ENCODE measurements around the gene C12orf57. TPM values are rescaled to one million over a fixed set of nuclear protein-coding genes. Genes with fewer than 3 reads are reported as not detected.

Gene C12orf57
- total and polyA plus RNA-seq, 2 of the 13 experiments (the other 11 are each of a cell fraction or from before 2014, with no cell fraction given): 84.0 to 287 TPM

- TF ChIP-seq ZFP82 (CRISPR knock-in tag; IDR thresholded peaks at IDR 0.05; ENCODE audit: borderline replicate concordance) (peak; percentile 37; the same call in 1 of the 2 replicates), ZNF878 (CRISPR knock-in tag; IDR thresholded peaks at IDR 0.05) (peak; percentile 68; the same call in 1 of the 2 replicates), SRY (CRISPR knock-in tag; IDR thresholded peaks at IDR 0.05) (peak; percentile 30; the same call in 1 of the 2 replicates), ZNF460 (CRISPR knock-in tag; IDR thresholded peaks at IDR 0.05; ENCODE audit: borderline replicate concordance) (0 out of 2 replicates have a peak, but pooled peaks have one; percentile 20), ZKSCAN8 (CRISPR knock-in tag; IDR thresholded peaks at IDR 0.05; ENCODE audit: borderline replicate concordance) (peak; percentile 92), LBX2 (CRISPR knock-in tag; IDR thresholded peaks at IDR 0.05; ENCODE audit: borderline replicate concordance) (no peak), HOMEZ (CRISPR knock-in tag; IDR thresholded peaks at IDR 0.05; ENCODE audit: low read depth) (peak; percentile 37; the same call in 1 of the 2 replicates), MTF2 (CRISPR knock-in tag; IDR thresholded peaks at IDR 0.05; ENCODE audit: borderline replicate concordance) (no peak), NCOR1 (IDR thresholded peaks at IDR 0.05; ENCODE audit: borderline replicate concordance, low read length) (no peak), ZNF34 (CRISPR knock-in tag; IDR thresholded peaks at IDR 0.05; ENCODE audit: borderline replicate concordance) (no peak; the same call in 1 of the 2 replicates), MYPOP (CRISPR knock-in tag; IDR thresholded peaks at IDR 0.05) (peak; percentile 79), ZNF441 (CRISPR knock-in tag; IDR thresholded peaks at IDR 0.05; ENCODE audit: borderline replicate concordance) (no peak), CBX5 (CRISPR knock-in tag; IDR thresholded peaks at IDR 0.05; ENCODE audit: borderline replicate concordance) (peak; percentile 59; the same call in 1 of the 2 replicates), FIP1L1 (IDR thresholded peaks at IDR 0.05; ENCODE audit: borderline replicate concordance, insufficient read depth, low read depth, low read length) (no peak), RBAK (CRISPR knock-in tag; IDR thresholded peaks at IDR 0.05) (no peak), IRF9 (CRISPR knock-in tag; IDR thresholded peaks at IDR 0.05; ENCODE audit: borderline replicate concordance) (no peak), SAFB2 (CRISPR knock-in tag; IDR thresholded peaks at IDR 0.05; ENCODE audit: borderline replicate concordance, low read depth) (peak; percentile 67; the same call in 1 of the 2 replicates), RELA (CRISPR knock-in tag; IDR thresholded peaks at IDR 0.05) (no peak), GLMP (CRISPR knock-in tag; IDR thresholded peaks at IDR 0.05; ENCODE audit: borderline replicate concordance) (no peak), ZBTB21 (CRISPR knock-in tag; IDR thresholded peaks at IDR 0.05) (peak; percentile 80), PCBP1 (IDR thresholded peaks at IDR 0.05; ENCODE audit: borderline replicate concordance, low read depth, low read length) (0 out of 2 replicates have a peak, but pooled peaks have one; percentile 25), MATR3 (CRISPR knock-in tag; IDR thresholded peaks at IDR 0.05) (no peak), SNAI1 (CRISPR knock-in tag; IDR thresholded peaks at IDR 0.05; ENCODE audit: borderline replicate concordance) (0 out of 2 replicates have a peak, but pooled peaks have one; percentile 74)
Measured at GRCh38 chr12:6943722-6944380, at the start of gene C12orf57, which contains the start of gene RNU7-1 (continued).
